GM12872 (cell line): Measurements from ENCODE around the gene ACKR3.
A peak's percentile ranks its signal among the peaks of the same experiment; 100 is the strongest.

Source experiments
- TF ChIP-seq, protein P1 (sequence below): IDR thresholded peaks from 3 replicates; pipeline ENCODE4 v1.5.1; 2011; ENCODE audit warnings: low read depth, mild to moderate bottlenecking, low read length, moderate library complexity; ENCODE audit not compliant: insufficient read depth

The ACKR3 gene

DNA sequence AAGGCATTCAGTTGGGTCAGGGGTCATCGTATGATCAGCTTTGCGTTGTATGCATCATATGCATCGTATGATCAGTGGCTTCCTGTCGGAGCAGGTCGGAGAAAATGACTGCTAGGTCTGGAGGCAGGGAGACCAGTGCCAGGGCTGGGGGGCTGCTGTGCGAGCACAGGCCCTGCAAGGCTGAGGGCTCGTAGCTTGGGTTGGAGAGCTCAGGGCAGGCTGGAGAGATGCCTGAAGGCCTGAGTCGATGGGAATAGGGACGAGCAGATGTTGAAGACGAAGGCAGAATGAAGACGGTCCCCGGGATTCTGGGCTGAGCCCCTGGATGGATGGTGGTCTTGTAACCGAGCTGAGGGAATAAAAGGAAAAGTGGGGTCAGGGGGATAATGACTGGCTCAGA lies 25.3 kb upstream of the ACKR3 start:
- TF ChIP-seq, protein P1, sequence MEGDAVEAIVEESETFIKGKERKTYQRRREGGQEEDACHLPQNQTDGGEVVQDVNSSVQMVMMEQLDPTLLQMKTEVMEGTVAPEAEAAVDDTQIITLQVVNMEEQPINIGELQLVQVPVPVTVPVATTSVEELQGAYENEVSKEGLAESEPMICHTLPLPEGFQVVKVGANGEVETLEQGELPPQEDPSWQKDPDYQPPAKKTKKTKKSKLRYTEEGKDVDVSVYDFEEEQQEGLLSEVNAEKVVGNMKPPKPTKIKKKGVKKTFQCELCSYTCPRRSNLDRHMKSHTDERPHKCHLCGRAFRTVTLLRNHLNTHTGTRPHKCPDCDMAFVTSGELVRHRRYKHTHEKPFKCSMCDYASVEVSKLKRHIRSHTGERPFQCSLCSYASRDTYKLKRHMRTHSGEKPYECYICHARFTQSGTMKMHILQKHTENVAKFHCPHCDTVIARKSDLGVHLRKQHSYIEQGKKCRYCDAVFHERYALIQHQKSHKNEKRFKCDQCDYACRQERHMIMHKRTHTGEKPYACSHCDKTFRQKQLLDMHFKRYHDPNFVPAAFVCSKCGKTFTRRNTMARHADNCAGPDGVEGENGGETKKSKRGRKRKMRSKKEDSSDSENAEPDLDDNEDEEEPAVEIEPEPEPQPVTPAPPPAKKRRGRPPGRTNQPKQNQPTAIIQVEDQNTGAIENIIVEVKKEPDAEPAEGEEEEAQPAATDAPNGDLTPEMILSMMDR, result no peak

DNA sequence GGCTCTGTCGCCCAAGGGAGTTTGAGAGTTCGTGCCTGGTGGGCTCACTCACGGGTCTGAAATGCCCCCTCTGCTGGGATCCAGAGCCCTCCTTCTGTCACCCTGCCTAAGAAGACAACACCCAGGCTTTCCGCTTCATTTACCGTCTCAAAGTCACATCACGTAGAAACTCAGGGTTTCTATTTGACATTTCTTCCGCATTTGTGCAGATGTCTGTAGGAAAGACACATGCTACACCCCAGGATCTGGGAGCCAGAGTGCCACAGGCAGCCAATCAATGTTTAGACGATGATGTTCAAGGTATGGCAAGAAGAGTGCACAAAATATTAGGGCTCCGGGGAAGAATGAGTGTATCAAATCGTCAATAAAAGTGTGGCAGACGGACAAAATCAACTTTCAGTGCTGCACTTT lies 24.4 kb upstream of the ACKR3 start:
- TF ChIP-seq, protein P1, result no peak

DNA sequence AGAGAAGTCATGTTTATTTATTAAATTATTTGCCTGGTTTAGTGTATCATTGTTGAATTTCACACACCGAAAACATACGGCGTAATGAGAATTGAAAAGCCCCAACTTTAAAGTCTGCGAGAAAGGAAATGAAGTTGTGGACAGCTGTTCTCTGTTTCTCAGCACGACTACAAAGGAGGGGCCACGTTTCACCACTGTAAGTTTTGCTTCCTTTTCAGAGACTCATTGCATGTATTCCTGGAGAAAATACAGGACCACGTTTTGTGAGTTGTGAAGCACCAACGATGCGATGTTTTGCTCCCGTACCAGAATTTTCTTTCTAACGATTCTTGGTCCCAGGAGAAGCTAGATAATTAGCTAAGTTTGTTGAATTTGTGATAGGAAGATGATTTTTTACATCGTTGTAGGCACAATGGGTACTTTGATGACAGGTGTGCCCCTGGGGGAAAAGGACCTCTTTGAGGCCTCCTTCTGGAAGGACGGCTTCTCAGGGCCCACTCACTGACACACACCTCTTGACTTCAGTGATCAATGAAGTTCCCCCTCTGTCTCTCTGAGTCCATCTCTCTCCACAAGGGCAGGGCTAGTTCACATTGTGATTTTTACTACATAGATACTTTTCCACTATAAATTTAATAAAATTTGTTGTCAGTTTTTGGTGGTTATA lies 23.7 kb upstream of the ACKR3 start:
- TF ChIP-seq, protein P1, result no peak

DNA sequence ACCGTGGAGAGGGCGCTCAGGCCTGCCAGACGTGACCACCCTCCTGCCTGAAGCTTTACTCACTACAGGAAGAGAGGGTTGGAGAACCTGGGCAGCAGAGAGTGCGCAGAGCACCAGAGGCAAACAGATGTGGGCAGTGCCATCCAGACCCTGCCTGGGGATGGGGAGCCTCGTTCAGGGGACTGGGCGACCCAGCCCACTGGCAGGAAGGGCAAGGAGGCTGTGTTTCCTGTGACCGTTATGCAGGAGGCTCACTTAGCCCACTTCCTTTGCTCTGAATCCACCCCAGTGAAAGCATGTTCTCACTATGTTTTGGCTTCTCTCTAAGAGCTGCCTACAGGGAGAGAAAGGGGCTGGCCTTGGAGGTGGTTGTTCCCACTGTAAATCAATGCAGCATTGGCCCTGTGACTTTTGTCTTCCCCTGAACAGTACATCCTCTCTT lies 23.0 kb upstream of the ACKR3 start:
- TF ChIP-seq, protein P1, result no peak

DNA sequence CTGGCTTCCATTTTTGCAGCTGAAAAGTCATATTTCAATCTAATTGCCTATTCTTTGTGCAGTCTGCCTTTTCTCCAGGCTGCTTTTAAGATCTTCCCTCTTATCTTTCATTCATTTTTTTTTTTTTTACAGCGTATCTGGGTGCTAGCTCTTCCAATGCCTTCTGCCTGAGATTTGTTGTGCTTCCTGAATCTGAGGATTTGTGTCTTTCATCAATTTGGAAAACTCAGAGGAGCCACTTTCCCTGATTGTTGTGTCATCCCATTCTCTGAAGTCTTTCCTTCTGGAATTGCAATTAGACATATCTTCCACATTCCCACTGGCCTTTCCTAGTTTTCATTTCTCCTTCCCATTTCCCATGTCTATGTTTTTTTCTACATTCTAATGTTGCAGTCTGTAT lies 21.9 kb upstream of the ACKR3 start:
- TF ChIP-seq, protein P1, result no peak

DNA sequence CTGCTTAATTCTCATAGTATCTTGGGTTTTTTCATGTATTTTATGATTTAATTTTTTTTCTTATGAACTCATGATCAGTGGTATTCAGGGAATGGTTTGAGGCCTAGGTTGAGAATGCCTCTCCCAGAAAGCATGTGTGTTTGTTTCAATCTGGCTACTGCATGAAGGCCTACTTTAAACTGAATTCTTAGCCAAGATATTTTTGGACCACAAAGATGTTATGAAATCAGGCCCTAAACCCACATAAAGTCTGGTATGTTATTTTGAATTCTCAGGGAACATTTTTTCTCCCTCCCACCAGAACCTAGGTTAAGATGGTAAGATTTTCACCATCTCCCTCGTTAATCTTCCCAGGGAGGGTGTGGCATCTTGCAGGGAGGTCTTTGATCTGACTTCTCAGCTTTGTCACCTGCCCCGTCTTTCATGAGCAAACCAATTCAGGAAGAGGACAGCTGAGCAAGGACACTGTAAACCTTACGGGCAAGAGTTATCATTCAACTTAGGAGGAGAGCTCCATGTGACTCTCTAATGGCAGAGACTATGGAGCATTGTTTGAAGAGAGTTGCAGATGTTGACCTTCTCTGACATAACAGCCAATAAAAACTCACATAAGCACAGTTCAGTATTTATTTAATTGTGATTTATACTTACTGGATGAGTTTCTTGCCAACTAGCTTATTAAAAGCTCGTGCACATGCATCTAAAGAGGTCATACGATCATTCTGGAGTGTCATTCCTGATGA lies 21.3 kb upstream of the ACKR3 start:
- TF ChIP-seq, protein P1, result no peak

DNA sequence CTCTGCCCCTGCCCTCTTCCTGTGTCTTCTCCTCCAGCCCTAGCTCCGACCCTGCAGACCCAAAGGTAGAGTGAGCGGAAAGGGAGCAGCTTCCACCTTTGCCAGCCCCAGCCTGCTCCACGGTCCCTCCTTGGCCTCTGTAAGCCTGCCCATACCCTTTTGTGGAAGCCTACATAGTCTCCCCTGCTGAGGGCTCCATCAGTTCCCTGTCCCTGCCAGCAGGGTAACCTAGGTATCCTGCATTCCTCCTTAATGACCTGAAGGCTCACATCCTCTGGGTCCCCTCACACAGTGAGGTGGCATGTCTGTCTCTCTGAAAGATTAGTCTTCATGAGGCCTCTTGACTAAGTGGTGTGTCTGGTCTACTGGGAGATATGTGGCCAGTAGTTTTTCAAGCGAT lies 20.5 kb upstream of the ACKR3 start:
- TF ChIP-seq, protein P1, result peak; percentile 15; the same call in 1 of the 3 replicates
